Heart left ventricle (tissue), 13 donors: ENCODE data around the gene CECR2.

ENCODE experiments used
- CTCF ChIP-seq, 12 donors: fragments of 200-600 bp; sonication (generic) in 4 of 12; IDR thresholded peaks; one replicate each; pipeline versions ENCODE4 v1.5.0 to v1.8.0; 2018 to 2022; ENCODE audit warnings: antibody characterized with exemption in 12 of 12, mild to moderate bottlenecking in 5 of 12
- POLR2A ChIP-seq, 2 donors: fragments of 450-650 bp; IDR thresholded peaks; one replicate each; pipeline ENCODE4 v1.6.1; 2017; ENCODE audit warnings: antibody characterized with exemption in 2 of 2, mild to moderate bottlenecking in 2 of 2, moderate library complexity in 2 of 2
- donor health status: ischemic (EF 13 %, LVEDD 7.1; RV severe dilation, severe dysfunction).
- donor health status: DM: no; HTN: yes; CAD: no.
- donor health status: DM: no; HTN: no; CAD: no.
- donor health status: ischemic (EF 25% LVEDD 6.9; RV normal size, moderate dysfunction).
- donor health status: ischemic (EF 25% LVEDD 5.7; RV mildly dilated, moderate dysfunction).
- donor health status: ischemic (EF 35%, LVEDD 5.7; RV mildly dilated, moderate dysfunction).
- donor health status: nonischemic (EF 11% LVEDD 7.7; RV severe dilation, severe dysfunction).
- donor health status: DM: yes; HTN: yes; CAD: no.
- donor health status: PGD.
- donor health status: ischemic (EF 29% LVEDD 5.4; RV normal size, mild dysfunction).
- donor health status: nonischemic (EF 23%, LVEDD 6.1; RV moderate dilation, normal function).

GRCh38 chr22:17369439-17370025 lies at the start of gene CECR2:
- TF ChIP-seq CTCF (IDR thresholded peaks at IDR 0.05), result no peak
- no peak for TF ChIP-seq POLR2A (IDR thresholded peaks at IDR 0.05)
